Stimulated activated CD4-positive, alpha-beta T cell treated with anti-CD3 and anti-CD28 coated beads, Interleukin-4, amount 100 ng/mL, for 4 hours (primary cell): Measurements from ENCODE around the gene FANCC.
A peak's percentile ranks its signal among the peaks of the same experiment; 100 is the strongest.

Source experiments
- DNase-seq, 2 experiments: peaks; one replicate each; pipeline ENCODE4 v3.0.0-alpha.2; 2020

The FANCC gene

DNA sequence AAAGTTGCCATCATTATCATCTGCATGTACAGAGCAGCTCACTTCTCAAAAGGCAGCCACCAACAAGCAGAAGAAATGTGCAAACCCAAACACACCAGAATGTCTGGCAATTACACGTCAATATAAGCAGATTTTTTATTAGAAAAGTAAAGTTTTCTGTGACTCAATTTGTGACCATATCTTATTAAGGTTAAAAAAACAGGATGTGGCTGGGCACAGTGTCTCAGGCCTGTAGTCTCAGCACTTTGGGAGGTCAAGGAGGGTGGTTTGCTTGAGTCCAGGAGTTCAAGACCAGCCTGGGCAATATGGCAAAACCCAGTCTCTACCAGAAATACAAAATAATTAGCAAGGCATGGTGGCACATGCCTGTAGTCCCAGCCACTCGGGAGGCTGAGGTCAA is 176.7 kb downstream of the FANCC start:
- no peak for DNase-seq

DNA sequence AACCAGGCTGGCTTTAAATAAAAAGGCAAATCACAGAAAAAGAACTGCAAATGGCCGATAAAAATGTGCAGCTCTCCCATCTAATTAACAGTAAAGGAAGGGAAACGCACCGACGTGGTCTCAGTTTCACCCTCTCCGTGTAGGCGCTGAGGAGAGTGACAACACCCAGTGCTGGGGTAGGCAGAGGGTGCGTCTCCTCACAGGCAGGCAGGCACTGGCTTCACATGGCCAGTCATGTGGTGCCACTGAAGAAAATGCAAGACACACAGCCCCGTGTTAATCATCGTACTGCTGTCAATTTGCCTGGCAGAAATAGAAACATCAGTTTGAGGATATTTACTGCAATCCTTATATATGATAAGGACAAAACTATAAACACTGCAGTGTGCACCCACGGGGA is 178.4 kb downstream of the FANCC start:
- no peak for DNase-seq

DNA sequence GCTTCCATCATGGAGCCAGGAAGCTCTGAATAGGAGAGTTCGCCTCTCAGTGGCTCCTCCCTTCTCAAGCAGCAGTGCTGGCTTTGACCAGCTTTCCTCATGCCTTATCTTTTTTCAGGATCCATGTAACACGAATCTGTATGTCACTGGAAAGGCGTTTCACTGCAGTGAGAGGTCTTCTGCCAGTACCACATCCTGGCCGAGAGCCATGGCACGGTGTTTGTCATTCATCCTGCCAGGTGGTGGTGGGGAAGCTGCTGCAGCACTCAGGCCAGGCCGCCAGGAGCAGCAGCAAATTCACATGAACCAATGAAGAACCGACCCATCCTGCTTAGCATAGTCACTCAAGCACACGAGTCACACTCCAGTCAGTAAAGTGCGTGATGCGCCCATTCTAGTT is 179.0 kb downstream of the FANCC start:
- no peak for DNase-seq

DNA sequence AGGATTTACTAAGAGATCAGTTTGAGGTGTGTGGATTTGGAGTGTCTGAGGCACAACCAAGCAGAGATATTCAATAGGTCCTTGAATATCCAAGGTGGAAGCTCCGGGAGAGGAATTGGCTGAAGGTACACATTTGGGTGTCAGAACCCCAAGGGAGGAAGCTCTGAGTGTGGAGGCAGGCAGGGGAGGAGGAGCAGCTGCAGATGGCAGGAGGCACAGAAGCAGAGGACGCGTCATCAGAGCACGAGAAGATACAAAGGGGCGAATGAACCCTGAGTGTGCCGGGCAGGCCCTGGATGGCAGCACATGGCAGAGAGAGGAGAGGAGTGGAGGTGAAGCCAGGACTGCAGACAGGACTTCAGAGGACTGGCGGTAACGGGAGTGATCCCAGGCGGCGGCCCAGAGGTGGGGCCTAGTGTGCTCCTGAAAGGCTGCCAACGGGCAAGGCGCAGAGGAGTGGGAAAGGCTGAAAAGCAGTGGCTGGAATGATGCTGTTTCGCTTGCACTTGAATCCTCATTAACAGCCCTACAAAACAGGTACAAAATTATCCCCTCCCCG is 179.8 kb downstream of the FANCC start:
- no peak for DNase-seq

DNA sequence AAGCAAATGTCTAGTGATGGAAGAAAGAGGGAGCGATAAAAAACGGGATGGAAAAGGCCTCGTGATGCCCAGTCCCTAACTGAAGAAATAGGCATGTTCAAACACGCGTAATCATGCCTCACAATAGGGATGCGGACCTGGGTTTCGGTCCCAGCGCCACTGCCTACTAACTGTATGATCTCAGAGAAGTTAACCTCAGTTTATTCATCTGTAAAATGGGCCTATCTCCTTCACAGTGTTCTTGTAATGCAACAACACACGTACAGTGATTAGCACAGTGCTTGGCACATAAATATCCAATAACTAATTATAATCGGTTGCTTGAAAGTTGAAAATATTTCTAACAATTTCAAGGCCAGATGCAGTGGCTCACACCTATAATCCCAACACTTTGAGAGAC is 181.8 kb downstream of the FANCC start:
- DNase-seq = no peak

DNA sequence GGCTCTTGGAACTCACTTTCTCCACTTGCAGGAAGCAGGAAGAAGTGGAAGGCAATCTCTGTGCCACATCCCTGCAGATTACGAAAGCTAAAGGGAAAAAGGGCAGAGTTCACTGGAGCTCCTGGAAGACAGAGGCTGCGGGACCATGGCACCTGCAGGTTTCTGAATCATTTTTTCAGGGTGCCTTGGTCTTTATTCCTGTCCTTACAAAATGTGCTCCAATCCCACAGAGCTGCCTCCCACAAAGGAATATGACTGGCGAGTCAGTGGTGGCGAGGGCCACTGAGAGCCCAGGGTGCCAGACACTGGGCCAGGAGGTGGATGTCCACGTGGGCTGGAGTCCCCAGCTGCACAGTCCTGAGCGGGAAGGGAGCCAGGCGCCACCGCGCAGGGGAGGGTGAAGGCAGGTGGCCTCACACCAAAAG is 183.0 kb downstream of the FANCC start:
- DNase-seq = no peak

DNA sequence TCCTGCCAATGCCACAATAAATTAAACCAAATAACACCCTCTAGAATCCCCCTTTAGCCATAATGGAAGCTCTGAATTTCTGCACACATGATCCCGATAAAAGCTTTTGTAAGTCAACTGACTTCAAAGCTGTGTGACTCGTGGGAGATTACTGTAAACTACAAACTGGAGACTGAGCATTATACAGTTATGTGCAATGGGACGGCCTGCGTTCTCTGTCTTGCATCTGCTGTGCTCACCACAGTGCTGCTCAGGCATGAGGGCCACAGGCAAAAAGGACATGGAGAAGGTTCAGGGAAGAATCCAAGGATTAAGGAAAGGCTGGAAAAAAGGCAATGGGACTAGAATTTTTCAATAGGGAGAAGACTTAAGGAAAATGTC is 184.2 kb downstream of the FANCC start:
- no peak for DNase-seq

DNA sequence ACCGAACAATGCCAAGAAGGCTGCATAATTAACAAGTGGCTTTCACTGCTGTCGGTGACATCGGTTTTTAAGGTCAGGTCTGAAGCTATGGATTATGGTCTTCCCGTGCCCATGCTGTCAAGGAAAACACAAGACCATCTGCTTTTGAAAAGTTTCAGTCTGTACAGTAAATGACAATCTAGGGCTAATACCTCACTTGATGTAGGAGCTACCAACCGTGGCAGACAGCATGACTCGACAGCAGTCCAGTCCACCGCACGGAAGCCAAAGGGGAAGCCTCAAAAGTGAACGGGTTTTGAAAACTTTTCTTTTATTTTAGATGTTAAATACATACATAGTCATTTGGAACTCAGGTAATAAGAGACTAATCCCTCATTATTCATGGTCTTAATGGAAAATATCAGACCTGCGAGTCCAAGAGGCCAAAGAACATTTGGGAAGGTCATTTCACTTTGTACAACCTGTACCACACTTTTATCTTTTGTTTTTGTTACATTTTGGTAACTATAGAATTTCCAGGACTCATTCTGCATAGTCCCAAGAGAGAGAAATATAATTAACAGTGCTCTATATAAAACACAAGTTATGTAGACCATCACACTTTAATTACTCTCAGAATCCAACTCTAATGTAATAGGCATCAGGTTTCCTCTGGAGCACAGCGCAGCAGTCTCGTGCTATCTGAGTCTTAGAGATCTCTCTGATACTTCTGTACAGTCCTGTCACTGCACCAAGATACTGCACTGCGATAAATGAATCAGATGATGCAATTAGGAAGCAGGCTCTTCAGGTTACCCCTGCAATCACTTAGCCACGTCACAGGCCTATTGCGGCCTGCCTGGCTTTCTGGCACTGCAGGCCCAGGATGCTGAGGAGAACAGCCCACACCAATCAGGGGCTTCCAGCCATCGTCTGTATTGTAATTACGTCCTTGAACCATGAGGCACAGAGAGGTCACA is 184.9 kb downstream of the FANCC start:
- DNase-seq = no peak

DNA sequence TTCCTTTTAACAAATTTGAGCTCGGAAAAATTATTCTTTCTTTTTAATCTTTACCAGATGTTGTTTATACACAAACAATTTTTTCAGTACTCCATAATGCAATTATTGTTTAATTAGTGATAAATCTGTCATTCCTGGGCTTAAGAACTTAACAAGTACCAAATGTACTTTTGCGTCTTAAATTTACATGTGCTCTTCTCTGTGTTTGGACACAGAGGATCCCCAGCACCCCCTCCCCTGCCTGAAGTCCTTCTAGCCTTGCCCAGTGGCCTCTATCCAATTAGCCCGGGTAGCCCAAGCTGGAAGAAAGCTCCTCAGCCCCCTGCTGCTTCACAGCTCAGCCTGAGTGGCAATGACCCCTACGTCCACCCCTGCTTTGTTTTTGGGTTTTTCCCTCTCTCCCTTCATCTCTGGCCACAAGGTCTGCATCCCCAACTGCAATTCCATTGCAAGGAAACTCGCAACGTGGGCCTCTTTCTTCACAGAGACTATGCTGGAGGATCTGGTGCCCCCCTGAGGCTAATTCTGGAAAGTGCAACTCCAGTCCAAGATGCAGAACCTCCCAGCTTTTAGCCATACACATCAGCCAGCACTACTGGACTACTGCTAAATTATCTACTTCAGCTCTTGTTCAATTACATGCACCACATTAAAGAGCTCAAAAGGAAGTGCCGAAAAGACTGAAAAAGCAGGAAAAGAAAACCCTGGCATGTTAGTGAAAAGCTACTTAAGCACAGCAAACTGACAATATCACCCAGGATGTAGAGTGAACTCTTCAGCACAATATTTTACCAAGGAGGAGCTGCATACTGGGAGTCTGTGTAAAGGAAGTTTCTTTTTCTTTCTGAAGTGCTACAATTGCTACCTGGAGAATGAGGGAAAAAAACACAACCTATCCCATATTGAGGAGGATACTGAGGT is 186.2 kb downstream of the FANCC start:
- DNase-seq = peak; percentile 13 to 39

DNA sequence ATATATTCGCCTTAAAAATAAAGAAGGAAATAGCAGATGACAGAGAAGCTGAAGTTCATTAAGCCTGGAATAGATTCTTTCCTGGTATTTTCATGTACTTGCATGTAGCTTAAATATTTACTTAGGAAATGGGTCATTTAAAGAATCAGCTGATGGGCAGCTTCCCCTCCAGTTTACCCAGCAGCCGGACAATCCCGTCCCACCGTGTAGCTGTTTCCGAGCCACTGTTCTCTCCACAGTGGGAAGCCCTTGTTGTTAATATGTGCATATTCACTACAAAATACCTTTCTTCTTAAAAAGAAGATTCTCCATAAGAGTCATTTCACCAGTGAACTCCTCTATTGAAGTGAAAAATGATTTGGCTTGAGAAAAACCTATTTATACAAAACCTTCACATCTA is 187.0 kb downstream of the FANCC start:
- DNase-seq = no peak

DNA sequence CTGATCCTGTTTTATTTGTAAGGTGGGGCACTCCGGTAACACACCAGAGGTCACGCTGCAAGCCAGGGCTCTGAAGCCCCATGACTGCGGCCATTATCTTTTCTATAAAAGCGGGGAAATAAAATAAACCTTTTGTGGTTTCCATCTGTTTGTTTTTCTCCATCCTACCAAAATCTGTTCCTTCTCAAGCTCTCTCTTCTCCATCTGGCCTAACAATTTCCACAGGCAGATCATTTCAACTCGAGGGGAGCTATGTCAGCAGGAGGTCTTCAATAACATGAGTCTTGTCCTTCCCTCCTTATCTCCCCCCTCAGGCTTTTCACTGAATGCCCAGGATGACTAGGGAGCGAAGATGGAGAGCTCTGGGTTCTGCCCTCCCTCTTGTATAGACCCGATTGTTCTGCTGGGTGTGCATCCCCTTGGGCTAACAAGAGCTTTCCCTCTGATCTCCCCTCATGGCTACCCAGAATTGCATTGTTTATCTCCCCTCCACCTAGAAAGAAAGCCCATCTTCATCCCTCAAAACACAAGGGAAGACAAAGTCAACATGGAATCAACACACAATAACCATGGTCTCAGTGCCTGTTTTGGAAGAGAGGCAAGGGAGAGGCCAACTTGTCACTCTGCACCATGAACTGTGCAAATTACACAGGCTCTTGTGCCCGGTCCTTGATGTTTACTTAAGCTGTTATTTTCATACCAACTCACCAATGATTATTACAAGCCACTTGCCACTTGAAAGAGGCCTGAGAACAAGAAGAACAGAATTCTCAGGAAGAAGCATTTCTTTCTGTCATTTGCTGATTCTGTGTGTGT is 187.8 kb downstream of the FANCC start:
- no peak for DNase-seq

DNA sequence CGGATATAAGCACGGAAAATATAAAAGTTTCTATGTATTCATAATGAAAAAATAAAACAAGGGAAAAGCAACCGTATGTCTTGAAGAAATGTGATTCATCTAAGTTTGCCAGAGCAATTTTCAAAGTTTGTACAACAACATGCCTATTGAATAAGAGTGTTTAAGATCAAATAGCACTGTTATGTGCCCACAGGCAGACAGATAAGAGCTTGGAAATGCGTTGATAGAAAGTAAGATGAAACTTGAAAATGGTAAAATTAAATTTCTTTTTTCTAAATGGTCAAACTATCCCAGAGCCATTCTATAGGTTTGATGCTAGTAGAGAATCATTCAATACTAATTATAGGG is 189.4 kb downstream of the FANCC start:
- DNase-seq = no peak

DNA sequence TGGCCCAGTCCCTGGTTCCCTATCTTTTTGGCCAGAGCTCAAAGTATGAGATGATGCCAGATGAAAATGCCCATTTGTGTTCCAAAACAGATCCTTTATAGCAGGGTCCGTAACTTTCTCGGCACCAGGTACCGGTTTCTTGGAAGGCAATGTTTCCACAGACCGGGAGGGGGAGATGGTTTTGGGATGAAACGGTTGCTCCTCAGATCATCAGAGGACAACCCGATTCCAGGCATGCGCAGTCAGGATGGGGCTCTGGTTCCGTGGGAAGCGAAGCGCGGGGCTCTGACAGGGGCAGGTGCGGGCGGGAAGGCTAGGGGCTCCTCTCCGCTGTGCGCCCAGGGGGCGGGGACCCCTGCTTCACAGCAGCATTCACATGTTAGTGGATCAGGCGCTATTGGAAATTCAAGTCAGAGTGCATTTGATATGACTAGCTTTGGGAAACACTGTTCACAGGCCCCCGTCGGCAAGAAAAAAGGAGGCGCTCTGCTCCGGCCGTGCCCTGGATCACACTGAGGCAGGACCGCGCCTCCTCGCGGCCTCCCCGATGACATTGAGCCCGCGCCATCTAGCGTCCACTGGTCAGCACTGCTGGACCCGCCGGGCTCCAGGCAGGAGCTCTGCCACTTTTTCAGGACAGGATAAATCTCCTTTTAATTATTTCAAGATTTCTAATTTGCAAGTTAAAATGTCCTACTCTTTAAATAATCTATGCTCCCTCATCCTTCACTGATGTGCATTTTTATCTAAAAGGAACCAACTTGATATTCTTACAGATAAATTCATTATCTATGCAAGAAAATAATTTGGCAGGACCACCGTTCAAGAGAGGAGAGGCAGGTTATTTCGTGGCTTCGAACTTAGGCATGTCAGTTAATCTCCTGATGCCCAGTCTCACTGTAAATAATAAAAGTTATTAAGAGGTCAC is 190.0 kb downstream of the FANCC start:
- DNase-seq = peak; percentile 41 to 71

DNA sequence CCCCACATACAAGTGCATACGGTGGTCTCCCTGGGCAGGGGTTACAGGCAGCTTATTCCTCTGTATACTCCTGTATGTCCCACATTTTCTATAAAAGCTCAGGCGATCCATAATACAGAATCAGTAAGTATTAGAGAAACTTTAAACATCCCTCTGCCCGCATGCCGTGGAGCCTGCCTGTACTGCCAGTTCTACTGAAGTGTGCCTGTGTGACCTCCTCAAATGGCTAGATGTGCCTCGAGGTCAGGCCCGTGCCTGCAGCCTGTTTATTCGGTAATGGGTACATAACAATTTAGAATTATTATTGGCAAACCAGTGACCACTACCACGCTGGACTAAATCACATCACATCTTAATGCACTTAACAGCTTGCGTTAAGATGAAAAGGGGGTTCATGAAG is 190.8 kb downstream of the FANCC start:
- DNase-seq = no peak

DNA sequence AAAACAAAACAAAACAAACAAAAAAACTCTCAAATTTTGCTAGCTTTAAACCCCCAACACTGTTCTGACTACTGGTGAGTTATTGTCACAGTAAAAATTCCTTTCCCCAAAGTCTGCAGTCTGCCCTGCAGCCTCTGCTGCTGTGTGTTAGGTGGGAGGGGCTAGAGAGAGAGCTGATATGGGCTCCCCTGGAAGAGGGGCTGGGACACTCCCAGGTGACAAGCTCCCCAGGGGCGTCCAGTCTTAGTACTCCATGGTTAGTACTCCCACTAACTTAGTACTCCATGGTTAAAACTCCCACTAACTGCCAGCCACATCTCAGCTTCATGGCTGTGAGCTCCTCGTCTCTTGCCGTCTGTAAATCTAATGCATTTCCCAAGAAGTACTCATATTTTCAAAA is 191.9 kb downstream of the FANCC start:
- DNase-seq = no peak

DNA sequence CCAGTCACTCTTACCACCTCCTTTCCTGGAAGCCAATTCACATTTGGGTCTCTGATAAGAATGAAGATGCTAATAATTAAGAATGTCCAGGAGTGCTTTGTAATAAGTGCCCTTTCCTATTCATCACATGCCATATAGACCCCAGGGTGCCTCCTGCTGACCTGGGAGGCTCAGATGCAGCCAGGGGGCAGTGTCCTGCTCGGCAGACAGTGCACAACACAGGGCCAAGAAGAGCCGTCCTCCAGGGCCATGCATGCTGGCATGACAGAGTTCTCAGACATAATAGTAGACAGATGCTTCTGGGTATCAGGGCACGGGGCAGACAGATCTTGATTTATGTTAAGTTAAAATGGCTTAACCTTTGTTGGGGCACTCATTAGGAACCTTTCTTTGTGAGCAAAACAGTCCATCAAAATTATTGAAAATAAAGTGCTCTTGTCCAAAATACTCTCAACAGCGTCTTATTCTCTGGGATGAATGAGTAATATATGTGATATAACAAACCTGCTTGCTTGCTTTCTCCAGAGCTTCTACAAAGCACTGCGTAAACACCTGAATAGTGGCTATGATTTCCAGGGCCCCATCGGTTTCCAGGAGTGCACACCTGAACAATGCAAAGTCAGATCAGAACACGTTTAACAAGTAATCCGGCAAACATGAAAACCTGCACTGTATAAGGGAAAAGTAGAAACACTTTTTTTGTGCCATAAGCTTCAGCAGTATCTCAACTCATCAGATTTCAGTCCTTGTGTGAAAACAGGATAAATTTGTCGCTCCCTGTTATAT is 192.7 kb downstream of the FANCC start:
- DNase-seq = no peak

DNA sequence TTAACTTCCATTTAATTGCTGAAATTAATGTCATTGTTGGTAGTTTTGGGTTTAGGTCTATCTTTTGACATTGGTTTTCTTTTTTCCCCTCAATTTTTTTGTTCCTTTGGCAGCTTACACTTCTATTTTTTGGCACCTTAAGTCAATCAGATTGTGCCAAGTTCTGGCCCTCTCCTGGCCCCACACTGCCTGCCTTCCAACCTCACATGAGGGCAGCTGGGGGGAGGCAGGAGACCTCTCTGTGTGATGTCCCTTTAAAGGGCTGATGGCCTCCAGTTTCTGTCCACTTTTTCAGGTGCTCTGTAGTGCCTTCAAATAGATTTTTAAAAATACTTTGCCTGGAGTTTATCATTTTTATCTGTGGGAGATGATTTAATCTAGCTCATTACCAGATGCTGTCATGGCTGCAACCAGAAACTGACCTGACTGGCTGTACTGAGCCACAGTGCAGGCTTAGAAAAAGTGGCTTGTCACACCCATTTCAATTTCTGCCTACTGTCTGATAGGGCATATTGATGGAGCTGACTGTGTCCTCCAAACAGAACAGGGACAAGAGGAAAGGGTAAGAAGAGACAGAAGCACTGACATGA is 196.6 kb downstream of the FANCC start:
- DNase-seq = no peak

DNA sequence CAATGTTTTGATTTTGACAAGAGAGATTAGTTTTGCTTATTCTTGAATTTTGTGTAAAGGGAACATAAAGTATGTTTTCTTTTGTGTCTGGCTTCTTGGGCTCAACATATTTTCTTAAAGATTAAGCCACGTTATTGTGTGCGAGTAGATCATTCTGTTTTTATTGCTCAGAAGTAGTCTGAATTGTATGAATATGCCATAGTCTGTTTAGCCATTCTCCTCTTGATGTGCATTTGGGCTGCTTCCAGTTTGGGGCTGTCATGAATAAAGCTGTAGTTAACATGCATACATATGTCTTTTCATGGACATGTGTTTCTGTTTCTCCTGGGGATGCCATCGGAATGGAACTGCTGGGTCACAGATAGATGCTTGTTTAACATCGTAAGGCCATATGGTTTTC is 198.9 kb downstream of the FANCC start:
- DNase-seq = no peak

DNA sequence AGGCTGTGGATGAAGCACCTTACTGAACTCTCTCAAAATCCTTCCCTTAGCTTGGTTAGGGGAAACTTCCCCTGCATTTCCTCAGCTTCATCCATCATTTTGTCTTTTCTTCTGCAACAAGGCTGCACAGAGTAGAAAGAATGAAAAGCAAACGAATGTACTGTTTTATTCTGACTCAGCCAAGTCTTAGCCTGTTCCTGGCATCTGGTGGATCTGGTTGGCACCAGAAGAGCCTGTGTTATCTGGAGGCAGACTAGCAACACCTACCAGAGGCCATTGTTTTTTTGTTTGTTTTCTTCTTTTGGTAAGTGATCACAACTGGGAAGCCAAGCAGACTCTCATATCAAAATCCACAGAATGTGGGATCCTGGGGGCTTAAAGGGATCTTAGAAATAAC is 200.7 kb downstream of the FANCC start:
- DNase-seq = no peak
